ENCODE results near the gene PIM3.
A peak's percentile ranks its signal among the peaks of the same experiment; 100 is the strongest.

Gene PIM3

GRCh38 chr22:49934891-49935557 is 25.5 kb upstream of the PIM3 start:
- 9% methylated on average over 49 to 55 of the region's 56 CpGs for whole genome bisulfite sequencing, 2 experiments
- Histone ChIP-seq H3K4me3 (ENCODE audit: insufficient read depth, low read depth, low read length) (no peak overlapping the region), H3K27me3 (ENCODE audit: control insufficient read depth, insufficient read depth, low read length, poor library complexity, severe bottlenecking) (peaks cover 25% of the 10 kb centered on the region), H3K36me3 (ENCODE audit: control insufficient read depth, insufficient read depth, low read length) (no peaks in the 10 kb centered on the region), H3K27ac (ENCODE audit: insufficient read depth, low read depth, low read length, poor library complexity, severe bottlenecking) (no peak overlapping the region), H3K9me3 (ENCODE audit: control insufficient read depth, low read length) (no peaks in the 10 kb centered on the region), H3K4me1 (ENCODE audit: control insufficient read depth, insufficient read depth, low read length) (peaks cover 4% of the 10 kb centered on the region)

DNA sequence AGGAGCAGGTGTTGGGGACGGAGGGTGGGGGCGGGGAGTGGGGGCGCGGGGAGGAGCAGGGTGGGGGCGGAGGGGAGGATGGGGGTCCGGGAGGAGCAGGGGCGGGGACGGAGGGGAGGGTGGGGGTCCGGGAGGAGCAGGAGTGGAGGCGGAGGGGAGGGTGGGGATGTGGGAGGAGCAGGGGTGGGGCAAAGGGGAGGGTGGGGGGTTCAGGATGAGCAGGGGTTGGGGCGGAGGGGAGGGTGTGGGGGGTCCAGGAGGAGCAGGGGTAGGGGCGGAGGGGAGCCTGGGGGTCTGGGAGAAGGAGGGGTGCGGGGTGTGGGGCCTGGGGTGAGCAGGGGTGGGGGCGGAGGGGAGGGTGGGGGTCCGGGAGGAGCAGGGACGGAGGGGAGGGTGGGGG is 25.0 kb upstream of the PIM3 start:
- Histone ChIP-seq H3K36me3 (ENCODE audit: control insufficient read depth, insufficient read depth, low read length) (no peaks in the 10 kb centered on the region), H3K27ac (ENCODE audit: insufficient read depth, low read depth, low read length, poor library complexity, severe bottlenecking) (no peak overlapping the region), H3K27me3 (ENCODE audit: control insufficient read depth, insufficient read depth, low read length, poor library complexity, severe bottlenecking) (peaks cover 20% of the 10 kb centered on the region), H3K9me3 (ENCODE audit: control insufficient read depth, low read length) (no peaks in the 10 kb centered on the region), H3K4me1 (ENCODE audit: control insufficient read depth, insufficient read depth, low read length) (peaks cover 4% of the 10 kb centered on the region), H3K4me3 (ENCODE audit: insufficient read depth, low read depth, low read length) (no peak overlapping the region)
- WGBS, 2 experiments = 0% methylated on average over 2 of the region's 16 CpGs

- H3K4me1 ChIP-seq (ENCODE audit: control insufficient read depth, insufficient read depth, low read length) = peaks cover 4% of the 10 kb centered on the region
- peaks cover 15% of the 10 kb centered on the region for H3K27me3 ChIP-seq (ENCODE audit: control insufficient read depth, insufficient read depth, low read length, poor library complexity, severe bottlenecking)
- H3K9me3 ChIP-seq (ENCODE audit: control insufficient read depth, low read length) = no peaks in the 10 kb centered on the region
- 9% methylated on average over 52 of the region's 52 CpGs for WGBS, 2 experiments
- no peak overlapping the region for H3K27ac ChIP-seq (ENCODE audit: insufficient read depth, low read depth, low read length, poor library complexity, severe bottlenecking)
- no peaks in the 10 kb centered on the region for H3K36me3 ChIP-seq (ENCODE audit: control insufficient read depth, insufficient read depth, low read length)
- H3K4me3 ChIP-seq (ENCODE audit: insufficient read depth, low read depth, low read length) = peak overlapping the region; percentile 18
Measured at GRCh38 chr22:49936018-49936972, 24.3 kb upstream of the PIM3 start.

DNA sequence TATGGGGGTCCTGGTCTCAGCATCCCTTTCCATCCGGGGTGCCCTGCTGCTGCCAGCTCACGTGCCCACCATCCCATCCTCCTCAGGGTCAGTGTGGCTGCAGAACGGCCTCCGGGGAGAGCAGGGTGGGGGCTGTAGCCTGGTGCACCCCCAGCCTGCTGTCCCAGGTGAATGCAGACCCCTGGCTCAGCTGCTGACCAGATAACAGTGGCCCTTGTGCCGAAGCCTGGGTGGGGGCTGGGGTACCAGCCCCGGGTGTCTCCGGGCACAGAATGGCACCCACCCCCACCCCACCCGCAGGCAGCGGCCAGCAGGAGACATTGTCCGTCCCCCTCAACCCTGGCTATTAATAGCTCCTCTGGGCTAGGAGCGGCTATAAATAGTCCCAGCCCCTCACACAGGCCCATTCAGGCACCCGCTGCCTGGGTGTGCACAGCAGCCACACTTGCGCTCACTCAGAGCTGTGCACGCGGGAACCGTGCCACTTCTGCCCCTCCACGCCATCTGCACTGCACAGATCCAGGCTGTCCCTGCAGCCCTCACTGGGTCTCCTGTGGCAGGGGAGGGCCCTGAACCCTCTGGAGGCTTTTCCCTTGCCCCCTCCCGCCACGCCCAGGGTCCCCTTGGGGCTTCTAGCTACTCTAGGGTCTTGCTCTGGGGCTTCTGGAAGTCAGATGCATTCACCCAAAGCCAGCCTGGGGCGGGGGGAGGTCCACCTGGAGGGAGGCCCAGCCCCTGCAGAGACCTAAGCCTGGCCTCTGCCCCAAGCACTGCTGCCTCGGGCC is 23.4 kb upstream of the PIM3 start:
- no peak overlapping the region for H3K27ac ChIP-seq (ENCODE audit: insufficient read depth, low read depth, low read length, poor library complexity, severe bottlenecking)
- H3K36me3 ChIP-seq (ENCODE audit: control insufficient read depth, insufficient read depth, low read length) = no peaks in the 10 kb centered on the region
- 83 to 86% methylated on average over 21 of the region's 21 CpGs for WGBS, 2 experiments
- H3K9me3 ChIP-seq (ENCODE audit: control insufficient read depth, low read length) = no peaks in the 10 kb centered on the region
- H3K27me3 ChIP-seq (ENCODE audit: control insufficient read depth, insufficient read depth, low read length, poor library complexity, severe bottlenecking) = peaks cover 15% of the 10 kb centered on the region
- peaks cover 4% of the 10 kb centered on the region for H3K4me1 ChIP-seq (ENCODE audit: control insufficient read depth, insufficient read depth, low read length)
- no peak overlapping the region for H3K4me3 ChIP-seq (ENCODE audit: insufficient read depth, low read depth, low read length)

DNA sequence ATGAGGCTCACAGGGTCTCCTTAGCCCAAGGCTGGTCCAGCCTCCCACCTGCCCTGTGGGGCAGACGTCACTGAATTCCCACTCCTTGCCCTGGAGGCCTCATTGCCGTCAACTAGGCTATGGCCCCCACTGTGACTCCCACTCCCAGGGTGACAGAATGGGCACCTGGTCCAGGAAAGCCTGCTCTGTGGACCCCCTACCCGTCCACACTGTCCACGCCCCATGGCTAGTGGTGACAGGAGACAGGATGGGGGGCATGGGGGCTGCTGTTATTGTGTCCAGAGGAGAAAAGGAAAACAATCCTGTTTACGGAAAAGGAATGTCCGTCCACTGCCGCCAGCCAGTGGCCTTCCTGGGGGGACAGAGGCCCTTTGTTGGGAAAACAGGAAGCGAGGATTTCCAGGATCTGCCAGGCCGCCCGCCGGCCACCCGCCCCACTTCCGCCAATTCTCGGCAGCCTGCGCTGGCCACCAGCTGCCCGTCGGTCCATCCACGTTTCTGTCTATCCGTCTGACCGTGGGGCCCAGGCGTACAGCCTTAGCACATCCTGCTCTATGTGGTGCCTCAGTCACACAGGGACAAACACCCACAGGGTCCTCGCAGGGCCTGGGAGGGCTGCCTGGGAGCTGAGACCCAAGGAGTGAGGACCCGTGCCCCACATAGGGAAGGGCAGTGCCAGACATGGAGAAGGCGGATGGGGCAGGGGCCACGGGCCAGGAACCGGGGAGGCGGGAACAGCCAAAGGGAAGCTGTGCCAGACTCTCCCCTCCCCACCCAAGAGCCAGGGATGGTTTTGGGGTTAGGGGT is 22.6 kb upstream of the PIM3 start:
- Histone ChIP-seq H3K36me3 (ENCODE audit: control insufficient read depth, insufficient read depth, low read length) (no peaks in the 10 kb centered on the region), H3K4me1 (ENCODE audit: control insufficient read depth, insufficient read depth, low read length) (peaks cover 4% of the 10 kb centered on the region), H3K27me3 (ENCODE audit: control insufficient read depth, insufficient read depth, low read length, poor library complexity, severe bottlenecking) (peaks cover 15% of the 10 kb centered on the region), H3K4me3 (ENCODE audit: insufficient read depth, low read depth, low read length) (no peak overlapping the region), H3K27ac (ENCODE audit: insufficient read depth, low read depth, low read length, poor library complexity, severe bottlenecking) (no peak overlapping the region), H3K9me3 (ENCODE audit: control insufficient read depth, low read length) (no peaks in the 10 kb centered on the region)
- 90% methylated on average over 27 of the region's 27 CpGs for WGBS, 2 experiments

DNA sequence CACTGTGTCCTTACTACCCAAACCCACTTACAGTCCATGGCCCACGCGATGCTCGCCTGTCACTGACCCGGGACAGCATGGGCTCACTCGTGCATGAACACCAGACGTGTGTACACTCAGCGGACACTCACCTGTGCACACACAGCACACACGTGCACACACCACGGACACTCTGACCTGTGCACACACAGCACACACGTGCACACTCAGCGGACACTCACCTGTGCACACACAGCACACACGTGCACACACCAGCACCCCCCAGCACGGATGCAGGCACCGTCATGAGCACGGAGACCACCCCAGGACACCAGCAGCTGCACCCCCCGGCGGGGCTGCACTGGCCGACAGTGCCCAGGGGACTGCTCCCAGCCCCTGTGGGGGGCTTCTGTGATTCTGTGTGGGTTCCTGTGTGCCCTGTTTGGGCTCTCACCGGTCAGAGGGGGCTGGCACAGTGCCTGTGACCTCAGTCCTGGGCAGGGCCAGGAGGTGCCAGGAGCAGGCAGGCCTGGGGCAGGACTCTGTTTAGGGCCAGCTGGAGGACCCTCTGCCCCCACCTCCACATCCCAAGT is 21.9 kb upstream of the PIM3 start:
- H3K4me1 ChIP-seq (ENCODE audit: control insufficient read depth, insufficient read depth, low read length) = peaks cover 4% of the 10 kb centered on the region
- no peaks in the 10 kb centered on the region for H3K9me3 ChIP-seq (ENCODE audit: control insufficient read depth, low read length)
- WGBS, 2 experiments = 95% methylated on average over 19 of the region's 19 CpGs
- H3K4me3 ChIP-seq (ENCODE audit: insufficient read depth, low read depth, low read length) = no peak overlapping the region
- H3K27ac ChIP-seq (ENCODE audit: insufficient read depth, low read depth, low read length, poor library complexity, severe bottlenecking) = no peak overlapping the region
- H3K36me3 ChIP-seq (ENCODE audit: control insufficient read depth, insufficient read depth, low read length) = no peaks in the 10 kb centered on the region
- H3K27me3 ChIP-seq (ENCODE audit: control insufficient read depth, insufficient read depth, low read length, poor library complexity, severe bottlenecking) = peaks cover 15% of the 10 kb centered on the region

GRCh38 chr22:49941507-49942316 is 18.9 kb upstream of the PIM3 start:
- Histone ChIP-seq H3K36me3 (ENCODE audit: control insufficient read depth, insufficient read depth, low read length) (no peaks in the 10 kb centered on the region), H3K9me3 (ENCODE audit: control insufficient read depth, low read length) (no peaks in the 10 kb centered on the region), H3K27ac (ENCODE audit: insufficient read depth, low read depth, low read length, poor library complexity, severe bottlenecking) (no peak overlapping the region), H3K27me3 (ENCODE audit: control insufficient read depth, insufficient read depth, low read length, poor library complexity, severe bottlenecking) (peaks cover 1% of the 10 kb centered on the region), H3K4me1 (ENCODE audit: control insufficient read depth, insufficient read depth, low read length) (no peaks in the 10 kb centered on the region), H3K4me3 (ENCODE audit: insufficient read depth, low read depth, low read length) (no peak overlapping the region)
- WGBS, 2 experiments = 95% methylated on average over 17 of the region's 17 CpGs

- Histone ChIP-seq H3K4me3 (ENCODE audit: insufficient read depth, low read depth, low read length) (no peak overlapping the region), H3K36me3 (ENCODE audit: control insufficient read depth, insufficient read depth, low read length) (no peaks in the 10 kb centered on the region), H3K27ac (ENCODE audit: insufficient read depth, low read depth, low read length, poor library complexity, severe bottlenecking) (no peak overlapping the region), H3K9me3 (ENCODE audit: control insufficient read depth, low read length) (no peaks in the 10 kb centered on the region), H3K4me1 (ENCODE audit: control insufficient read depth, insufficient read depth, low read length) (peaks cover 7% of the 10 kb centered on the region), H3K27me3 (ENCODE audit: control insufficient read depth, insufficient read depth, low read length, poor library complexity, severe bottlenecking) (no peaks in the 10 kb centered on the region)
- WGBS, 2 experiments = 89 to 90% methylated on average over 21 of the region's 21 CpGs
Measured at GRCh38 chr22:49942565-49943404, 17.8 kb upstream of the PIM3 start.

Data from ectodermal cell (in vitro differentiated cells).